ENCODE measurements around the gene SH3PXD2A.
"Not testable (repeated sequence)": the region's sequence is repeated elsewhere in the genome, so short reads cannot be mapped to it uniquely, and the experiment has no call there.

The SH3PXD2A gene

GRCh38 chr10:103636492-103636891 lies 218.9 kb downstream of the SH3PXD2A start:
- DNase-seq: no peak

GRCh38 chr10:103635580-103635979 lies 219.8 kb downstream of the SH3PXD2A start:
- no peak for DNase-seq

GRCh38 chr10:103633846-103634245 lies 221.5 kb downstream of the SH3PXD2A start:
- DNase-seq: no peak

- not testable (repeated sequence) for DNase-seq
Measured at GRCh38 chr10:103632871-103633270, 222.5 kb downstream of the SH3PXD2A start.

- no peak for DNase-seq
Measured at GRCh38 chr10:103632247-103632642, 223.1 kb downstream of the SH3PXD2A start.

- no peak for DNase-seq
Measured at GRCh38 chr10:103630156-103630555, 225.2 kb downstream of the SH3PXD2A start.

- DNase-seq: no peak
Measured at GRCh38 chr10:103629581-103629980, 225.8 kb downstream of the SH3PXD2A start.

GRCh38 chr10:103627893-103628292 lies 227.5 kb downstream of the SH3PXD2A start:
- no peak for DNase-seq

- no peak for DNase-seq
Measured at GRCh38 chr10:103627111-103627892, 228.1 kb downstream of the SH3PXD2A start.

GRCh38 chr10:103626178-103626577 lies 229.2 kb downstream of the SH3PXD2A start:
- no peak for DNase-seq

- DNase-seq: no peak
Measured at GRCh38 chr10:103622935-103623574, 232.3 kb downstream of the SH3PXD2A start.

GRCh38 chr10:103622286-103622685 lies 233.1 kb downstream of the SH3PXD2A start:
- no peak for DNase-seq

- no peak for DNase-seq
Measured at GRCh38 chr10:103621783-103622125, 233.6 kb downstream of the SH3PXD2A start.

- DNase-seq: no peak
Measured at GRCh38 chr10:103620891-103621782, 234.2 kb downstream of the SH3PXD2A start.

- no peak for DNase-seq
Measured at GRCh38 chr10:103620352-103620740, 235.0 kb downstream of the SH3PXD2A start.

GRCh38 chr10:103619424-103620351 lies 235.7 kb downstream of the SH3PXD2A start:
- DNase-seq: no peak

- DNase-seq: no peak
Measured at GRCh38 chr10:103618575-103619423, 236.6 kb downstream of the SH3PXD2A start.

GRCh38 chr10:103617602-103618385 lies 237.6 kb downstream of the SH3PXD2A start:
- no peak for DNase-seq

- no peak for DNase-seq
Measured at GRCh38 chr10:103616705-103617601, 238.4 kb downstream of the SH3PXD2A start.
